HG03460 (cell line): ENCODE results near the gene ZNF488.

Experiments used
- ATAC-seq: cut with Tn5 transposase; IDR thresholded peaks from one replicate; pipeline ENCODE4 v1.9.1; 2021; ENCODE audit not compliant: unreplicated experiment

ZNF488 gene

GRCh38 chr10:47383261-47384147 is 589 bp downstream of the ZNF488 start:
- no peak for ATAC-seq

DNA sequence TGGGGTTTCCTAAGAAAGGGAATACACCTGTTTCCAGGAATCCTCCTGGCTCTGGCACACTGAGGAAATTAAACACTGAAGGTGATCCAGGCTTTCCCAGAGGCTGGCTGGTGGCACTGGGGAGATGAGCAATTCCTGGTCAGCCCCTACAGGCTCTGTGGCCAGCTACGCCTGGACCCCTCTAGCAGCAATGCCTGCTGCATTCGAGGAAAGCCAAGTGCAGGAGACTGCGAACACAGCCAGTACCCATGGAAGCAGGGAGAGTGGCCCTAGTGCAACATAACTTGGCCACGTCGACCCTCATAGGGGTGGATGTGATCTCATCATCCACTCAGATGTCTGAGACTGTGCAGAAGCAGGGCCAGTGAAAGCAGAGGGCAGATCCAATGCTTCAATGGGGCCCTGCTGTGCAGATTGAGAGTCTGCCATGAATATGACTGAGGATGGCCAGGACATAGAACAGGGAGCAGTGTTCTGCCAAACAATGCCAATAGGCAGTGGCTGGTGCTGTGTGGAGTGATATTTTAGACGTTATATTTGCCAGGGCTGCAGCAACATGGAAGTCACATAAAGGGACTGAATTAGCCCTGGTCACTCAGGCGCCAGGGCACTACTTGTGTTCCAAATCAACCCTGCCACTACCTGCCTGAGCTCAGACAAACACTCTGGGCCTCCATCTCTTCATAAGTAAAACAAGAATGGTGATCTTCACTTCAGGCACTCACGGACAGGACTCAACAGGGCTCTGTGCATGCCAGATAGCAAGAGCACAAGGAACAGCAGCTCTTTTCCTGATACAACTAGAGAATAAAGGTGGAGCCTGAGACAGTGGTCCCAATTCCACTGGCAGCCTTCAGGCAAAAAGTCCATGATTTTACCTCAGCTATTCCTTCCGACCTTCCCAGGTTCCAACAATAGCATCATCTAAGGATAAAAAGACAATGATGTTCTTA is 2.4 kb downstream of the ZNF488 start:
- ATAC-seq = no peak

GRCh38 chr10:47381103-47381395 is 3.0 kb downstream of the ZNF488 start:
- no peak for ATAC-seq

GRCh38 chr10:47380341-47381102 is 3.6 kb downstream of the ZNF488 start:
- no peak for ATAC-seq

- no peak for ATAC-seq
Observed at GRCh38 chr10:47379901-47380300, 4.2 kb downstream of the ZNF488 start.

DNA sequence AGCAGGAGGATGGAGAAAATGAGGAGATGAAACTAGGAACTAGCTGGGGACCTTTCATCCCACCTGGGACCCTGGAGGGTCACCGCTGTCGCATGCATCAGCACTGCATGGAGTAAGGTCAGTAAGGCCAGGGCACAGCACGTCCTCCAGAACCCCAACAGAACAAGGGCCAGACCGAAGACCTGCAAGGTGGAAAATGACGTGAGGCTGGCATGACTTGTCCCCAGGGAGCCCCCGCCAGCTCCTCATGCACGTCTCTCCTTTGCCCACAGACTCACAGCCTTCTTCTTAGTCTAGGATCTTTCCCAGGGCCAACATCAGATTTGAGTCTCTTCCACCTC is 4.7 kb downstream of the ZNF488 start:
- ATAC-seq = no peak

GRCh38 chr10:47378606-47379444 is 5.3 kb downstream of the ZNF488 start:
- ATAC-seq = no peak

DNA sequence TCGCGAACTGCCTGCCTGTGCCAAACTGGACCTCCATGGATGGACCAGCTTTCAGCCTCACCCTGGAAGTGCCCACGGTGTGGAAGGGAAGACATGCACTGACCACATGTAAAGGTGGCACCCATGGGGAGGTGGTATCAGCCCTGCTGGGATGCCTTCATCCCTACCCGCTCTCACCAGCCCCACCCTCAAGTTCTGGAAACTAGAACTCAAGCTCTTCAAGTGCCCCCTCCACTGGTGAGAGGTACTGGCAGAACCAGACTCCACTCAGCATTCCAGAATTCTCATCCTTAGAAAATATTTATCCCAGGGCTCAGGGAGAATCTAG is 5.9 kb downstream of the ZNF488 start:
- ATAC-seq = no peak

DNA sequence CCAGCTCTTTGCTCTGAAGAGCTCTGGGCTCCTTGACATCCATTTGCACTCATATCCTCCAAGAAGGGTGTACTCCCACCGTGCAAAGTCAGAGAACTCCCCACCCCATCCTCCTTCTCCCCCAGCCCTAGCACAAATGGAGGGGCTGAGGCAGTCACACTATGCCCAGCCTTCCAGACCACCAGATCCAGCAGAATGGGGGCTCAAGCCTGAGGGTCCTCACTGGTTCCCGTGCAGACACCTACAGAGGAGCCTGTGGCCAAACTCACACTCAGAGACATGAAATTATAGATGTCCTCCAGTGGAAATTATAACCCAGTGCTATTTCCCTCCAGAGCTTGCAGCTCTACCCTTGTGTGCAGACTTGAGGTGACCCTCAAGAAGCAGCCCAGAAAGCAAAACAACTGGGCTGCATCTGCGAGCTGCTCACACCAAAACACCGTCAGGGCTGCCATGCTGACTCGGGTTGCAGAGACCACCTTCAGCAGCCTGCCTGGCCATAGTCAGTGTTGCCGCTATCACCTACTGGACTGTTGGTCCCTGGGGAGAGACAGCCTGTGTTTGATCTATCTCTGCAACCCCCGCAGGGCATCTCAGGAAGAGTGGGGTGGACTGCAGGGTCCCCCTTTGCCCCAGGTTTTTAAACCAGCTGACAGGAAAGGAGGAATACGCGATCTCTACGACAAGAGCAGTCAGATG is 7.4 kb downstream of the ZNF488 start:
- ATAC-seq = no peak

DNA sequence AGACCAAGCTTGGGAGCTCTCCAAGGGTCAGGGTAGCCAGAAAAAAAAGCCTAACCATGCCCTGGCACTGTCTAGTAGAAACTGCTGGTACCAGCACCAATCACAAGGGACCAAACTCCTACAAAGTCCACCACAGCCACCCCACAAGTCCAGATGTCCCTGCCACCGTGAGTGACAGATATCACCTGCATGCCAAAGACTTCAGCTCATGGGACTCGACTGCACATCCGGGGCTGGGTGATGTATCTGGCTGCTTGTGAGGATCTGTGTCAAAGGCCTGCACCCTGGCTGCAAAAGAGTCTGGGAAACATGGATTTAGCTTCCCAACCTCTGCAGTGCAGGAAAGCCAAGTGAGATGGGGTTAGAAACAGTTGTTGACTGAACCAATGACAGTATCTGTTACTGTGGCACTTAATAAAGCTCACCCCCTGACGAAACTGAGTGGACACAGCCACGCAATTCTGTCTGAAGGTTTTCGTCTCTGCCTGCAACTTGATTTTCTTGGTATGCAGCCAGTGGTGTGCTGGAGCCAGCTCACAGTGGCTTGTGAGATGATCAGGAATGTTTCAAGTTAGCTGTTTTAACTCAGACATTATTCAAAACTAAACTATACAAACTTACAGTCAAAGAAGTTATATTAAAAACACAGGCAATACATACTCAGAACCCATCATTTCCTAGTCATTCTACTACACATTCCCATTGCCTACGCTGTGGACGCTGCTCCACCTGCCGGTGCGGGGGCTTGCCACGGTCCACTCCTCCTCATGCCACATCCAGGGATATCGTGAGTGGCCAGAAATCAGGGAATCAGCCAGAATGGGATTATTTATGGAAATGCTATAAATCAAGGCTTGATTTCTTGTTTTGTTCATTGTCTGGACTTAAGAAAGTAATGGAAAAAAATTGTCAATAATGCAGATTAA is 9.2 kb downstream of the ZNF488 start:
- ATAC-seq = no peak

GRCh38 chr10:47372726-47373125 is 11.4 kb downstream of the ZNF488 start:
- ATAC-seq = no peak

DNA sequence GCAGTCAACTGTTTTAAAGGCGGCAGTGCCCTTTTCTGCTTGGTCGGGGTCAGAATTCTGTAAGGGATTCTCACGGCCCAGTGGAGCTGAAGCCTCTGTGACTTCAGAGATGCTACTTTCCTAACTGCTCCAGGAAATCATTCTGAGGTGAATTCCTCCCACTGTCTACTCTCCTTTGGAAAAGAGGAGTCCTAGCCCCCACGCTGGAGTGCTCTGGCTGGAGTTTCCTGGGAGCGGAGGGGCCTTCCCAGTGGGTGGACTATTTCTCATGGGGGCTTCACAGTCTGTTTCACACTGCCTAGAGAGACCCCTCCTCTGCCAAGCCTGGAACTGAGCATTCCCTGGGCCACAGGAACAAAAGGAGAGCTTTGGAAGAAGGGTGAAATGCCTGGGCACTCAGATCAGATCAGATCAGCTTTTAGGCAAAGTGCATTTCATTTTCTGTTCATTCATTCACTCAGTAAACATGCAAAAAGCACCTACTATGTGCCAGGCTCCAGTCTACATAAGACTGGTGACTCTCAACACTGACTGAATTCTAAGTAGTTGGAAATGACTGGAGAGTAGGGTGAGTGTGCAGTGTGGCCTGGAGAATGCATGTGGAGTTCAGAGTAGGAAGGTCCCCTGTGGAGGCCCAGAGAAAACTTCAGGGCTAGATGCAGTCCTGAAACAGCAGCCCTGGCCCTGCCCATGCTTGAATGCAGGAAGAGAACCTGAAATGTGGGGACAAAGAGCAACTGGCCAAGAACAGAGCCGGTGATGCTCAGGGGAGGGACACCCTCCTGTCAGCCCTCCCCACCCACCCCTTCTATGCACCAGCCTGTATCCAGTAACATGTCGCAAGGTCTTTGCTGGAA is 12.2 kb downstream of the ZNF488 start:
- ATAC-seq = no peak

GRCh38 chr10:47370878-47371277 is 13.2 kb downstream of the ZNF488 start:
- no peak for ATAC-seq

GRCh38 chr10:47370015-47370767 is 13.9 kb downstream of the ZNF488 start:
- ATAC-seq = no peak

DNA sequence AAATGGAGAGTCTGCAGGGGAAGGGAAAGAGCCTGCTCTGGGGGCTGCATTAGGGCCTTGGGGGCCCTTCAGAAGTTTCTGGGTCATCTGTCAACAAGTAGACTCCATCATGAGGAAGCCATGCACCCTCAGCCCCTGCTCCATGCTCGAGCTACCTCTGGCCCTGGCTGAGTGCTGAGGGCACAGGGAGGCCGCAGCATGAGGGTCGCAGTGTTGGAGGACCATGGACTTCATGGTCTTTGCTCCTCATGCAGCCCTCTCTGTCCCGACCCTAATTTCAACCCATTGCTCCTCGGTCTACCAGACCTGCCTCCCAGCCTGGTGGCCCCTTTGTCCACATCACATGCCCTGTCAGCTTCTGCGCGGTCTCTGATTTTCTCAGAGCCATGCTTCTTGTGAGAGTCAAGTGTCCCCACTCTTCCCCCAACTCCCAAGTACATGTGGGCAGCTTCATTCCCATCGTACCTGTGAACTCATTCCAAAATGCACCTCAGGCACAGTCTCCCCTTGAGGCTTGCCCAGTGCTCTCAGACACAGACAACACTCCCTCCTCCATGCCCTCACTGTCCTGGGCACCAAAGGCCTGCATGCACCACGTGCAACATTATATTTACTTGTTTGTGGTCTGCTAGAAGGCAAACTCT is 14.7 kb downstream of the ZNF488 start:
- no peak for ATAC-seq

GRCh38 chr10:47368431-47369180 is 15.5 kb downstream of the ZNF488 start:
- ATAC-seq = no peak
